K562 (cell line): Measurements from ENCODE around the gene GRXCR1.

Experiments
- ARID4B ChIP-seq: sonication (generic); formaldehyde crosslinking; IDR thresholded peaks from 2 replicates; pipeline ENCODE4 v1.8.0; 2022; ENCODE audit warnings: mild to moderate bottlenecking, missing genetic modification reagents
- SNAPC5 ChIP-seq: fragments of 250-450 bp; sonication (Bioruptor Pico); IDR thresholded peaks from 2 replicates; pipeline ENCODE4 v1.8.0; 2021; ENCODE audit warnings: moderate library complexity, mild to moderate bottlenecking, inconsistent platforms
- TF ChIP-seq, protein P1 (sequence below): sonication (generic); formaldehyde crosslinking; IDR thresholded peaks from 2 replicates; pipeline ENCODE4 v1.8.1; 2023; ENCODE audit warnings: mild to moderate bottlenecking, missing genetic modification reagents

- TF ChIP-seq SNAPC5 (CRISPR knock-in tag) (no peak), ARID4B (CRISPR knock-in tag) (no peak)
- TF ChIP-seq, protein P1, sequence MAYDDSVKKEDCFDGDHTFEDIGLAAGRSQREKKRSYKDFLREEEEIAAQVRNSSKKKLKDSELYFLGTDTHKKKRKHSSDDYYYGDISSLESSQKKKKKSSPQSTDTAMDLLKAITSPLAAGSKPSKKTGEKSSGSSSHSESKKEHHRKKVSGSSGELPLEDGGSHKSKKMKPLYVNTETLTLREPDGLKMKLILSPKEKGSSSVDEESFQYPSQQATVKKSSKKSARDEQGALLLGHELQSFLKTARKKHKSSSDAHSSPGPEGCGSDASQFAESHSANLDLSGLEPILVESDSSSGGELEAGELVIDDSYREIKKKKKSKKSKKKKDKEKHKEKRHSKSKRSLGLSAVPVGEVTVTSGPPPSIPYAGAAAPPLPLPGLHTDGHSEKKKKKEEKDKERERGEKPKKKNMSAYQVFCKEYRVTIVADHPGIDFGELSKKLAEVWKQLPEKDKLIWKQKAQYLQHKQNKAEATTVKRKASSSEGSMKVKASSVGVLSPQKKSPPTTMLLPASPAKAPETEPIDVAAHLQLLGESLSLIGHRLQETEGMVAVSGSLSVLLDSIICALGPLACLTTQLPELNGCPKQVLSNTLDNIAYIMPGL, result no peak
These were observed 72.8 kb downstream of the GRXCR1 start for GRCh38 chr4:42965326-42965725.
